Measurements from ENCODE around the gene TRANK1.

The TRANK1 gene

GRCh38 chr3:36928220-36928619 is 16.6 kb downstream of the TRANK1 start:
- Histone ChIP-seq H3K36me3 (peaks cover 0 to 15% (median 6%) of the 10 kb centered on the region in 11 experiments; a peak in 11 of 22 replicates), H3K4me2 (no peak overlapping the region), H3K4me1 (peaks cover 36 to 44% (median 40%) of the 10 kb centered on the region in 10 experiments), H3K9me3 (replicated peaks in 1 of 11) (no peaks in the 10 kb centered on the region), H3K4me3 (no peak overlapping the region), H3K9ac (no peak overlapping the region), H4K20me1 (no peaks in the 10 kb centered on the region), H3K27ac (no peak overlapping the region), H3K27me3 (no peaks in the 10 kb centered on the region)
- TF ChIP-seq Cebpa-rat (IDR thresholded peaks at IDR 0.05), result no peak

DNA sequence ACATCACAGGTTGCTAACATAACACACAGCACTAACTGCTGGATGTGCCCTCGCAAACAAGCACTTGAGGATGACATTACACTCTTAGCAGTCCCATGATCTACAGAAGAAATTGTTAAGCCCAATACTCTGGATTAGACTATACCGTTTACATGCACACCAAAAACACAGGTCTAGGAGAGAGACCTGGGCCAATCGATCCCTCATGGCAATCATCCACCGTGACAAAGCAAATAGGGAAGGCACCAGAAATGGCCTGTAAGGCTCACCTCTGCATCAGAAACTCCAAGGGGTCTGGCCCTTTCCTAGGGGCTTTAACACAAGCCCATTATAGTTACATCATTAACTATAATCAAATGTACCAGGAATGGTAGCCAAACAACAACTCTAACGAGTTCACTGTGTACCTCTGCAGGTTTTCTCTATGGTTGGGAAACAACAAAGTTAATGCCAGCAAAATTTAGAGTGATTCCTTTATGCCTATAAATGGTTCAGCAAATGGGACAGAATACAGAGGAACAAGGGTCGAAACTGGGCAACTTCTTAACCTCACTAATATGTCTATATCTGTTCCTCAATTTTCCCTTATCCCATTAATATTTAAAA is 18.5 kb downstream of the TRANK1 start:
- Histone ChIP-seq H3K27ac (peak overlapping the region in 1 of 11 experiments; percentile 73; a peak in 1 of 22 replicates), H3K4me3 (no peak overlapping the region), H3K9me3 (replicated peaks in 1 of 11) (peaks cover 6 to 11% (median 7%) of the 10 kb centered on the region in 11 experiments), H3K36me3 (peaks cover 2 to 21% (median 11%) of the 10 kb centered on the region in 11 experiments; a peak in 21 of 22 replicates), H3K4me1 (peaks cover 41 to 49% (median 45%) of the 10 kb centered on the region in 10 experiments), H4K20me1 (no peaks in the 10 kb centered on the region), H3K9ac (no peak overlapping the region), H3K27me3 (no peaks in the 10 kb centered on the region), H3K4me2 (peak overlapping the region in 4 of 11 experiments; percentile 72 to 86 (median 77); a peak in 5 of 22 replicates)
- no peak for TF ChIP-seq Cebpa-rat (IDR thresholded peaks at IDR 0.05)

DNA sequence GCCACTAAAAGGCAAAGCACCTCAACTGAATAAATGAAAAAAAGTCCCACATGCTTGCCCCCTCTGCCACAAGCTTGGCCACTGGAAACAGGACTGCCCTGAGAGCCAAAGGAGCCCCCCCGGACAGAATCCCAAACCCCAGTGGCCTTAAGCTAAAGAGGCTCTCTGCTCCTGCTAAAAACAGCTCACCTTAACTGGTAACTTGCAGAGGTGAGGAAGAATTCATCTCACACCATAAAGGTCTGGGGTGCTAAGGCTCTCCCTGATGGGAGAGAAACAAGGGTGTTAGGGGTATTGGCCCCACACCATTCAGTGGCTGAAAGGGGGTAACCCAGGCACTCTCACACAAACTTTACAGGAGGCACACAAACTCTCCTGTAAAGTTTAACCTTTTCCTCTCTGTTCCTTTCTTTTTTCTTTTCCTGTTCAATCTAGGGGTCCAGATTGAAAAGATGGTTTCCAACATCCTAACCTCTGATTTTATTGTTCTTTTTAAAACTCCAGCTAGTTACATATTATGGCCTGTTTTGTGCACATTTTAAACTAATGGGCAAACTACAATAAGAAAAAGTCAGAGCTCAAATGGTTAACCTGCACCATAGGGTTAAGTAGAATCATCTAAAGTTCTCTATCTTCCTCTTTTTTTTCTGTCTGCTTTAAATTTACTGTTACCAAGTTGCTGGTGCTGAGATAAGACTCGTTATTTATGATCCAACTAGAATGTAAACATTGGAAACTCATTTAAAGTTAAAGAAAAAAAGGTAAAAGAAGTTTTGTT is 19.9 kb downstream of the TRANK1 start:
- Histone ChIP-seq H3K4me1 (peaks cover 41 to 60% (median 46%) of the 10 kb centered on the region in 10 experiments), H3K27ac (peak overlapping the region; percentile 1 to 73 (median 65); a peak in 20 of 22 replicates), H3K9me3 (replicated peaks in 1 of 11) (peaks cover 19 to 25% (median 22%) of the 10 kb centered on the region in 11 experiments), H3K4me3 (peak overlapping the region in 6 of 10 experiments; percentile 0 to 21 (median 13); a peak in 6 of 20 replicates), H4K20me1 (no peaks in the 10 kb centered on the region), H3K27me3 (no peaks in the 10 kb centered on the region), H3K36me3 (peaks cover 16 to 30% (median 24%) of the 10 kb centered on the region in 11 experiments), H3K9ac (peak overlapping the region; percentile 25 to 69 (median 54); a peak in 18 of 22 replicates), H3K4me2 (peak overlapping the region; percentile 62 to 86 (median 75))
- no peak for TF ChIP-seq Cebpa-rat (IDR thresholded peaks at IDR 0.05)

DNA sequence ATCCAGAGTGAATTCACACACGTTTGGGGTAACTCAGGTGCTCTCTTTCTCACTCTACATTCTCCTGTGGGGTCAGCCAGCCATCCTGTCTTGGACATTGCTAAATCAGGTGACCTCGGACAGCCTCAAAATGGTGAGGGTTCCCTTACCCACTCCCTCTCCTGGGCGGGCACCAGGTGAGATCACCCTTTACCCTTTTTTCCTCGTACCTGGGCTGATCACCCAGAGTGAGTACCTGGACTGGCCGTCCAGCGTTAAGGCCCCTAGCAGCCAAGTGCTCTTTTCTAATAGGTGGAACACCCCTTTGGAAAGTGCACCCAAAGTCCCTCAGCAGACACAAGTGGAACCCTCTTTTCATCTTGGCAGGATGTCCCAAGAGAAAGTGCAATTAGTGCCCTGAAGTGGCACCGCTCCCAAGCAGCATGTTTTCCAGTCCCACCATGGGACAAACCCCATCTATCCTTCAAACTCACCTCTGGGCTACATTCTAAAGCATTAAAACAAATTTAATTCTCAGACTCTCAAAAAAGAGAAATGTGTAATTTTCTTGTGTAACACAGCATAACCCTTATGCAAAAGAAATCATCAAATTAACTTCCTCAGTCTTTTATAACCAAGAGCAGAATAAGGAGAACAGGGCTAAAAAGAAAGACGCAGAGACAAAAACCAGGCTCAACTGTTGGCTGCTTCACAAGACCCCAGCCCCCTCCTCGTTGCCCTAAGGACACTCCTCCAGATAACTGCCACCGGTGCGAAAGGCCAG is 20.7 kb downstream of the TRANK1 start:
- Histone ChIP-seq H4K20me1 (no peaks in the 10 kb centered on the region), H3K9ac (peak overlapping the region; percentile 25 to 69 (median 55); a peak in 19 of 22 replicates), H3K4me1 (peaks cover 41 to 68% (median 46%) of the 10 kb centered on the region in 10 experiments), H3K9me3 (replicated peaks in 1 of 11) (peaks cover 22 to 33% (median 28%) of the 10 kb centered on the region in 11 experiments), H3K4me3 (peak overlapping the region in 4 of 10 experiments; percentile 0 to 18 (median 12); a peak in 6 of 20 replicates), H3K27me3 (no peaks in the 10 kb centered on the region), H3K4me2 (peak overlapping the region; percentile 62 to 86 (median 75)), H3K27ac (peak overlapping the region; percentile 1 to 73 (median 65); a peak in 20 of 22 replicates), H3K36me3 (peaks cover 16 to 28% (median 18%) of the 10 kb centered on the region in 11 experiments; a peak in 20 of 22 replicates)
- no peak for TF ChIP-seq Cebpa-rat (IDR thresholded peaks at IDR 0.05)

- Histone ChIP-seq H3K4me2 (peak overlapping the region; percentile 62 to 86 (median 75)), H3K27ac (peak overlapping the region in 10 of 11 experiments; percentile 15 to 73 (median 66); a peak in 19 of 22 replicates), H3K4me1 (peaks cover 44 to 72% (median 52%) of the 10 kb centered on the region in 10 experiments), H3K4me3 (peak overlapping the region in 1 of 10 experiments; percentile 7; a peak in 1 of 20 replicates), H3K36me3 (peaks cover 16 to 25% (median 17%) of the 10 kb centered on the region in 11 experiments; a peak in 19 of 22 replicates), H3K27me3 (no peaks in the 10 kb centered on the region), H3K9me3 (replicated peaks in 1 of 11) (peaks cover 22 to 39% (median 28%) of the 10 kb centered on the region in 11 experiments), H4K20me1 (no peaks in the 10 kb centered on the region), H3K9ac (peak overlapping the region in 5 of 11 experiments; percentile 12 to 69 (median 55); a peak in 9 of 22 replicates)
- no peak for TF ChIP-seq Cebpa-rat (IDR thresholded peaks at IDR 0.05)
Observed at GRCh38 chr3:36923523-36923943, 21.3 kb downstream of the TRANK1 start.

GRCh38 chr3:36920884-36921567 is 23.8 kb downstream of the TRANK1 start:
- Histone ChIP-seq H3K27ac (peak overlapping the region in 3 of 11 experiments; percentile 66 to 73 (median 72); a peak in 5 of 22 replicates), H3K4me1 (peaks cover 43 to 81% (median 59%) of the 10 kb centered on the region in 10 experiments), H3K9ac (no peak overlapping the region), H3K4me3 (peak overlapping the region in 5 of 10 experiments; percentile 14 to 39 (median 24); a peak in 7 of 20 replicates), H3K36me3 (peaks cover 16 to 25% (median 17%) of the 10 kb centered on the region in 11 experiments; a peak in 19 of 22 replicates), H3K9me3 (replicated peaks in 1 of 11) (peaks cover 22 to 39% (median 28%) of the 10 kb centered on the region in 11 experiments), H4K20me1 (no peaks in the 10 kb centered on the region), H3K4me2 (no peak overlapping the region), H3K27me3 (no peaks in the 10 kb centered on the region)
- no peak for TF ChIP-seq Cebpa-rat (IDR thresholded peaks at IDR 0.05)

- Histone ChIP-seq H3K4me2 (peak overlapping the region in 1 of 11 experiments; percentile 36; a peak in 2 of 22 replicates), H3K4me3 (no peak overlapping the region), H3K27me3 (no peaks in the 10 kb centered on the region), H3K27ac (0 out of 22 replicates have a peak overlapping the region, but pooled peaks of 1 of the 11 experiments have one; percentile 42), H3K9me3 (replicated peaks in 1 of 11) (peaks cover 22 to 39% (median 28%) of the 10 kb centered on the region in 11 experiments), H4K20me1 (no peaks in the 10 kb centered on the region), H3K36me3 (peaks cover 16 to 25% (median 17%) of the 10 kb centered on the region in 11 experiments; a peak in 19 of 22 replicates), H3K4me1 (peaks cover 29 to 67% (median 45%) of the 10 kb centered on the region in 10 experiments), H3K9ac (no peak overlapping the region)
- no peak for TF ChIP-seq Cebpa-rat (IDR thresholded peaks at IDR 0.05)
Observed at GRCh38 chr3:36919439-36920160, 25.3 kb downstream of the TRANK1 start.
